A673 (cell line): Measurements from ENCODE around the gene MMADHC. TPM values are rescaled to one million over a fixed set of nuclear protein-coding genes. Genes with fewer than 3 reads are reported as not detected.

Experiments
- BruUV-seq: library from RNA; stranded (reverse); fragments of 400-500 nt; replicated peaks from 2 replicates; lab custom pipeline; 2021; lab: Mats Ljungman, UMichigan
- CTCF ChIA-PET: fragments of 300-600 bp; sonication (Branson Sonifier 250); formaldehyde crosslinking; loops from one replicate; lab custom pipeline; 2022; ENCODE audit warnings: antibody characterized with exemption; lab: Charles Lee
- POLR2A ChIA-PET: fragments of 300-600 bp; sonication (Branson Sonifier 250); formaldehyde crosslinking; loops from one replicate; lab custom pipeline; 2022; ENCODE audit warnings: antibody characterized with exemption; ENCODE audit not compliant: low non-redundant PET; lab: Charles Lee
- DNase-seq: peaks from one replicate; pipeline ENCODE4 v3.0.0-alpha.2; 2015; ENCODE audit warnings: low spot score
- H3K27ac ChIP-seq: fragments of 200-600 bp; sonication (generic); 2 replicates; pipeline ENCODE4 v1.5.1; 2016; ENCODE audit warnings: mixed run types, low read depth, mild to moderate bottlenecking, mixed read lengths, antibody characterized with exemption, low read length; ENCODE audit not compliant: poor library complexity, severe bottlenecking
- H3K27me3 ChIP-seq: fragments of 200-600 bp; sonication (generic); replicated peaks from 2 replicates; pipeline ENCODE4 v1.6.1; 2017; ENCODE audit warnings: mixed run types, low read depth, mild to moderate bottlenecking, mixed read lengths, antibody characterized with exemption, low read length; ENCODE audit not compliant: insufficient read depth, poor library complexity
- H3K36me3 ChIP-seq: fragments of 200-600 bp; sonication (generic); 2 replicates; pipeline ENCODE4 v1.6.1; 2016; ENCODE audit warnings: mixed run types, mild to moderate bottlenecking, mixed read lengths, antibody characterized with exemption, low read length; ENCODE audit not compliant: insufficient read depth, poor library complexity, severe bottlenecking
- H3K4me1 ChIP-seq: fragments of 200-600 bp; sonication (generic); 2 replicates; pipeline ENCODE4 v1.6.1; 2017; ENCODE audit warnings: mixed run types, mild to moderate bottlenecking, mixed read lengths, antibody characterized with exemption, low read length; ENCODE audit not compliant: insufficient read depth, poor library complexity, severe bottlenecking
- H3K4me3 ChIP-seq: fragments of 200-600 bp; sonication (generic); 2 replicates; pipeline ENCODE4 v1.5.1; 2016; ENCODE audit warnings: low read depth, mixed run types, mild to moderate bottlenecking, mixed read lengths, low read length; ENCODE audit not compliant: poor library complexity, severe bottlenecking
- H3K9me3 ChIP-seq: fragments of 200-600 bp; sonication (generic); 2 replicates; pipeline ENCODE4 v1.6.1; 2016; ENCODE audit warnings: mixed run types, low read depth, mild to moderate bottlenecking, mixed read lengths, antibody characterized with exemption, low read length; ENCODE audit not compliant: poor library complexity, severe bottlenecking
- EZH2 ChIP-seq: fragments of 200-600 bp; sonication (generic); IDR thresholded peaks from 2 replicates; pipeline ENCODE4 v1.6.1; 2017; ENCODE audit warnings: borderline replicate concordance, low read depth, mild to moderate bottlenecking, mixed read lengths, antibody characterized with exemption, low read length; ENCODE audit not compliant: poor library complexity, severe bottlenecking
- intact Hi-C: fragments of 100-400 bp; cut with micrococcal nuclease; formaldehyde crosslinking; loops from one replicate; pipeline ENCODE4 v1.10.0; 2022; ENCODE audit not compliant: unreplicated experiment
- total RNA-seq: library from RNA; stranded (reverse); gene quantifications from 2 replicates; pipeline ENCODE4 v1.2.3, GENCODE V29; 2021
- TF ChIP-seq, protein P1 (sequence below): fragments of 300-800, 200-600 bp; sonication (generic); conservative IDR thresholded peaks from 2 replicates; pipeline ENCODE4 v1.5.1; 2017; ENCODE audit warnings: low read depth, mild to moderate bottlenecking, antibody characterized with exemption, low read length, moderate library complexity, mixed read lengths

MMADHC gene
- total RNA-seq, 1 experiment from 2014 or later = 124 TPM

DNA sequence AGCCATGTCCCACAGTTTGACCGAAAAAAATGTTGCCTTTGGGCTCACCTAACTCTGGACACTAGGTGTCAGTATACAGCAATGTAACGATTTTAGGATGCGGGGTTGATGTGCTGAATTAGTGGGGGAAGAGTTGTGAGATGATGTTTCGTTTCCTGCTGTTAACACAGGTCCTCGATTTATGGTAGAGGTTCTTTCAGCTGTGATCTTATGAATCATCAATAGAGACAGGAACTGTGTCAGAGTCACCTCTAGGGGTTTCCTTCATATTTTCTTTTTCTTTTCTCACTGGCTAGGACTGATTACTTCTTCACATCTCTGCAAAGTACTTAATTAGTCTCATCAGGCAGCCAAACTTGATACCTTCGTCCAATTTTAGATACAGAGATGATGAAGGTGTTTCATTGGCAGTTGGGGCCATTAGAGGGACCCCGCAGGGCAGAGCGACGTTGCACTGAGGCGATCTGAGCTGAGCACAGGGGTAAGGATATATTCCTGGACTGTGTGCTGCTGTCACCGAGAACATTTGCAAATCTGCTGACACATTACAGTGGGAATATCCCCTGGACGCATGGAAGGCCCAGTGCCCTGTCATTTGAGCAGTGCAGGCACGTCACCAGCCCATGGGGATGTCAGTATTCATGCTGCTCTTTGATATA is 10.2 kb upstream of the MMADHC start:
- TF ChIP-seq, protein P1, sequence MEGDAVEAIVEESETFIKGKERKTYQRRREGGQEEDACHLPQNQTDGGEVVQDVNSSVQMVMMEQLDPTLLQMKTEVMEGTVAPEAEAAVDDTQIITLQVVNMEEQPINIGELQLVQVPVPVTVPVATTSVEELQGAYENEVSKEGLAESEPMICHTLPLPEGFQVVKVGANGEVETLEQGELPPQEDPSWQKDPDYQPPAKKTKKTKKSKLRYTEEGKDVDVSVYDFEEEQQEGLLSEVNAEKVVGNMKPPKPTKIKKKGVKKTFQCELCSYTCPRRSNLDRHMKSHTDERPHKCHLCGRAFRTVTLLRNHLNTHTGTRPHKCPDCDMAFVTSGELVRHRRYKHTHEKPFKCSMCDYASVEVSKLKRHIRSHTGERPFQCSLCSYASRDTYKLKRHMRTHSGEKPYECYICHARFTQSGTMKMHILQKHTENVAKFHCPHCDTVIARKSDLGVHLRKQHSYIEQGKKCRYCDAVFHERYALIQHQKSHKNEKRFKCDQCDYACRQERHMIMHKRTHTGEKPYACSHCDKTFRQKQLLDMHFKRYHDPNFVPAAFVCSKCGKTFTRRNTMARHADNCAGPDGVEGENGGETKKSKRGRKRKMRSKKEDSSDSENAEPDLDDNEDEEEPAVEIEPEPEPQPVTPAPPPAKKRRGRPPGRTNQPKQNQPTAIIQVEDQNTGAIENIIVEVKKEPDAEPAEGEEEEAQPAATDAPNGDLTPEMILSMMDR = peak; percentile 77
- no peak for TF ChIP-seq EZH2
- ChIA-PET POLR2A (interaction anchor here (0.6 kb wide), 1 partner anchor 1727 kb away, joined by 3 read pairs; no protein-coding TSS in a partner anchor), CTCF (interaction anchor here (0.7 to 1.4 kb wide), 3 partner anchors 170 to 1641 kb away, joined by 3 read pairs; no protein-coding TSS in a partner anchor)
- Histone ChIP-seq H3K27me3 (no peaks in the 10 kb centered on the region), H3K9me3 (peaks cover 5% of the 10 kb centered on the region), H3K4me1 (peaks cover 3% of the 10 kb centered on the region), H3K36me3 (no peaks in the 10 kb centered on the region), H3K27ac (no peak overlapping the region), H3K4me3 (no peak overlapping the region)
- DNase-seq = peak; percentile 84
- BruUV-seq = no TSS peak
- intact Hi-C loops = loop anchor here (1.0 to 5.0 kb wide), 5 partner anchors 117 to 1455 kb away; partner anchors contain the start of gene RND3

GRCh38 chr2:149597050-149597667 is 9.6 kb upstream of the MMADHC start:
- DNase-seq = no peak

GRCh38 chr2:149596471-149596870 is 8.9 kb upstream of the MMADHC start:
- DNase-seq = no peak
- Histone ChIP-seq H3K4me3 (no peak overlapping the region), H3K27me3 (no peaks in the 10 kb centered on the region), H3K36me3 (no peaks in the 10 kb centered on the region), H3K9me3 (peaks cover 5% of the 10 kb centered on the region), H3K4me1 (peaks cover 3% of the 10 kb centered on the region), H3K27ac (no peak overlapping the region)
- BruUV-seq = no TSS peak
- CTCF ChIA-PET = interaction anchor here (1.2 kb wide), 1 partner anchor 1455 kb away, joined by 5 read pairs; no protein-coding TSS in a partner anchor
- POLR2A ChIA-PET = no interaction called here
- intact Hi-C loops = loop anchor here (2.0 to 5.0 kb wide), 4 partner anchors 118 to 1456 kb away; no protein-coding TSS in a partner anchor
- TF ChIP-seq, protein P1 = no peak
- TF ChIP-seq EZH2 = no peak

More at GRCh38 chr2:149597050-149597667, 9.6 kb upstream of the MMADHC start:
- no TSS peak for BruUV-seq
- ChIA-PET POLR2A (no interaction called here), CTCF (no interaction called here)
- Histone ChIP-seq H3K27me3 (no peaks in the 10 kb centered on the region), H3K9me3 (peaks cover 5% of the 10 kb centered on the region), H3K27ac (no peak overlapping the region), H3K36me3 (no peaks in the 10 kb centered on the region), H3K4me1 (peaks cover 3% of the 10 kb centered on the region), H3K4me3 (no peak overlapping the region)
- TF ChIP-seq, protein P1 = no peak
- no peak for TF ChIP-seq EZH2
- intact Hi-C loops = loop anchor here (1.0 to 5.0 kb wide), 5 partner anchors 118 to 1455 kb away; partner anchors contain the start of gene RND3
